ENCODE data around the gene JMJD6. TPM values are rescaled to one million over a fixed set of nuclear protein-coding genes. Genes with fewer than 3 reads are reported as not detected.

Gene JMJD6
- polyA plus RNA-seq, 1 donor, result 22.8 TPM

- no peak for DNase-seq (ENCODE audit: low read depth)
Observed at GRCh38 chr17:76679239-76679638, 47.2 kb downstream of the JMJD6 start.

GRCh38 chr17:76678330-76678729 is 48.1 kb downstream of the JMJD6 start:
- DNase-seq (ENCODE audit: low read depth), result no peak

- DNase-seq (ENCODE audit: low read depth), result no peak
Observed at GRCh38 chr17:76677406-76677805, 49.0 kb downstream of the JMJD6 start.

- DNase-seq (ENCODE audit: low read depth), result no peak
Observed at GRCh38 chr17:76676629-76677028, 49.8 kb downstream of the JMJD6 start.

GRCh38 chr17:76675648-76676047 is 50.8 kb downstream of the JMJD6 start:
- no peak for DNase-seq (ENCODE audit: low read depth)

GRCh38 chr17:76674600-76674999 is 51.8 kb downstream of the JMJD6 start:
- DNase-seq (ENCODE audit: low read depth), result no peak

- DNase-seq (ENCODE audit: low read depth), result no peak
Observed at GRCh38 chr17:76673729-76674128, 52.7 kb downstream of the JMJD6 start.

- DNase-seq (ENCODE audit: low read depth), result no peak
Observed at GRCh38 chr17:76672892-76673291, 53.5 kb downstream of the JMJD6 start.

- DNase-seq (ENCODE audit: low read depth), result no peak
Observed at GRCh38 chr17:76672270-76672851, 54.0 kb downstream of the JMJD6 start.

- DNase-seq (ENCODE audit: low read depth), result no peak
Observed at GRCh38 chr17:76671912-76672262, 54.5 kb downstream of the JMJD6 start.

- DNase-seq (ENCODE audit: low read depth), result peak; percentile 100
Observed at GRCh38 chr17:76671123-76671911, 55.1 kb downstream of the JMJD6 start.

GRCh38 chr17:76670718-76671122 is 55.7 kb downstream of the JMJD6 start:
- DNase-seq (ENCODE audit: low read depth), result no peak

GRCh38 chr17:76670020-76670717 is 56.2 kb downstream of the JMJD6 start:
- no peak for DNase-seq (ENCODE audit: low read depth)

Other genes with a start within 250 kb of the JMJD6 start
- gene RHBDF2, start 225.2 kb downstream of the JMJD6 start, polyA plus RNA-seq (ENCODE audit: insufficient read length), result 6.8 TPM
- 16.4 TPM for gene CYGB, start 188.9 kb downstream of the JMJD6 start, polyA plus RNA-seq (ENCODE audit: insufficient read length)
- 4.8 TPM for gene PRCD, start 186.6 kb downstream of the JMJD6 start, polyA plus RNA-seq (ENCODE audit: insufficient read length)
- 3.3 TPM for gene ST6GALNAC2, start 140.7 kb downstream of the JMJD6 start, polyA plus RNA-seq (ENCODE audit: insufficient read length)
- gene ST6GALNAC1, start 82.8 kb downstream of the JMJD6 start, polyA plus RNA-seq (ENCODE audit: insufficient read length), result 0.70 TPM
- gene MXRA7, start 15.6 kb downstream of the JMJD6 start, polyA plus RNA-seq (ENCODE audit: insufficient read length), result 135 TPM
- gene METTL23, start 233 bp upstream of the JMJD6 start, polyA plus RNA-seq (ENCODE audit: insufficient read length), result 21.0 TPM
- gene SRSF2, start 10.7 kb upstream of the JMJD6 start, polyA plus RNA-seq (ENCODE audit: insufficient read length), result 182 TPM
- gene MFSD11, start 11.5 kb upstream of the JMJD6 start, polyA plus RNA-seq (ENCODE audit: insufficient read length), result 38.3 TPM
- 0.38 TPM for gene MGAT5B, start 141.8 kb upstream of the JMJD6 start, polyA plus RNA-seq (ENCODE audit: insufficient read length)